Endodermal cell (in vitro differentiated cells): Measurements from ENCODE around the gene CCDC30. TPM values are rescaled to one million over a fixed set of nuclear protein-coding genes. Genes with fewer than 3 reads are reported as not detected.
"Not testable (repeated sequence)": the region's sequence is repeated elsewhere in the genome, so short reads cannot be mapped to it uniquely, and the experiment has no call there.

Source experiments
- DNase-seq: peaks from one replicate; pipeline ENCODE4 v3.0.0-alpha.2; 2017
- H3K27ac ChIP-seq: 2 replicates; pipeline ENCODE4 v1.5.1; 2013; ENCODE audit warnings: mild to moderate bottlenecking, low read depth, low read length, moderate library complexity
- H3K27me3 ChIP-seq: 2 replicates; pipeline ENCODE4 v1.6.1; 2013; ENCODE audit warnings: mild to moderate bottlenecking, low read length, moderate library complexity; ENCODE audit not compliant: insufficient read depth, control insufficient read depth, poor library complexity, severe bottlenecking
- H3K36me3 ChIP-seq: 2 replicates; pipeline ENCODE4 v1.7.0; 2013; ENCODE audit warnings: mild to moderate bottlenecking, low read length, moderate library complexity; ENCODE audit not compliant: control insufficient read depth, insufficient read depth
- H3K4me1 ChIP-seq: one replicate; pipeline ENCODE4 v1.7.0; 2013; ENCODE audit warnings: low read length; ENCODE audit not compliant: control insufficient read depth, insufficient read depth
- H3K4me3 ChIP-seq: 2 replicates; pipeline ENCODE4 v1.5.1; 2013; ENCODE audit warnings: mild to moderate bottlenecking, low read length, moderate library complexity
- H3K9ac ChIP-seq: 2 replicates; pipeline ENCODE4 v1.6.1; 2013; ENCODE audit warnings: mild to moderate bottlenecking, low read length, moderate library complexity; ENCODE audit not compliant: poor library complexity, severe bottlenecking; ENCODE audit errors: extremely low read depth
- H3K9me3 ChIP-seq: 2 replicates; pipeline ENCODE4 v1.6.1; 2013; ENCODE audit warnings: mild to moderate bottlenecking, low read length, moderate library complexity; ENCODE audit not compliant: control insufficient read depth
- H3K27ac Mint-ChIP-seq: 2 replicates; pipeline ENCODE4 v1.8.0; 2020; ENCODE audit warnings: mixed read lengths
- H3K27me3 Mint-ChIP-seq: 2 replicates; pipeline ENCODE4 v1.8.0; 2021; ENCODE audit warnings: mild to moderate bottlenecking, mixed read lengths; ENCODE audit not compliant: insufficient read depth
- H3K36me3 Mint-ChIP-seq: 2 replicates; pipeline ENCODE4 v1.8.0; 2020; ENCODE audit warnings: low read depth, mixed read lengths
- H3K4me1 Mint-ChIP-seq: 2 replicates; pipeline ENCODE4 v1.8.0; 2020; ENCODE audit warnings: mixed read lengths
- H3K4me3 Mint-ChIP-seq: 2 replicates; pipeline ENCODE4 v1.8.0; 2020; ENCODE audit warnings: mild to moderate bottlenecking, moderate library complexity, mixed read lengths
- H3K9me3 Mint-ChIP-seq: 2 replicates; pipeline ENCODE4 v1.8.0; 2020; ENCODE audit warnings: mild to moderate bottlenecking, mixed read lengths
- WGBS, 2 experiments: methylation state at CpG; one replicate each; pipeline versions ENCODE4 v1.1.5 to v1.1.7; 2013; ENCODE audit warnings: missing lambda C conversion rate in 2 of 2, mixed read lengths in 1 of 2; ENCODE audit not compliant: insufficient coverage in 1 of 2, insufficient read length in 1 of 2; 5-methylcytosine and 5-hydroxymethylcytosine counted together
- total RNA-seq, 2 donors: library from RNA; stranded (reverse); fragmentation: NEBNext Ultra II Directional in 1 of 2; extraction: Animal tissue kit (Norgen Biotek cat#: 25700) in 1 of 2; gene quantifications; 2 replicates in 1 of 2; 3 replicates in 1 of 2; pipeline ENCODE4 v1.2.1, GENCODE V29; 2021
- TF ChIP-seq, protein P1 (sequence below): fragments of 200-600 bp; sonication (generic); conservative IDR thresholded peaks from 2 replicates; pipeline ENCODE4 v1.5.0; 2021; ENCODE audit warnings: antibody characterized with exemption, mild to moderate bottlenecking

Gene CCDC30
- total RNA-seq, 2 donors from 2014 or later: 4.8 to 6.4 TPM

DNA sequence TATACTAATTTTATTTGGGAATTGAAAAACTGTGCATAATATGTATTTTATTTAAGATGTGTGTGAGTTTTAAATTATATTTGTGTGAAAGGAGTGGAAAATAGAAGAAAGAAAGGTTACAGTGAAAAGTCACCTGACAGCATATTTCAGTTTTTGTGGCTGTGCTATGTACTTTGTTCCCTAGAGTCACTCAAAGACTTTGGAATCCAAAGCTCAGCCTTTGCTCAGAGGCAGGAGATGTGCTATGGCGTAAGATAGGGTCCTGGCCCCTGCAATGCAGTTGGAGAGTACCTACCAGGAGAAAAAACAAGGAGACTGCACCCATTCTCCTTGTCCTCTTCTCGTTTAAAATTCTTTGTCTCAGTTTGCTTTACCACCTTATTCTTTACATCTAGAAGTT, 2.9 kb downstream of the CCDC30 start:
- Mint-ChIP-seq H3K4me1 (peaks cover 16% of the 10 kb centered on the region), H3K4me3 (no peak overlapping the region), H3K27me3 (peaks cover 9% of the 10 kb centered on the region), H3K9me3 (no peaks in the 10 kb centered on the region), H3K27ac (no peak overlapping the region), H3K36me3 (peaks cover 3% of the 10 kb centered on the region)
- WGBS, 2 experiments: 81 to 100% methylated on average over 1 to 2 of the region's 2 CpGs
- Histone ChIP-seq H3K9me3 (no peaks in the 10 kb centered on the region), H3K4me1 (peaks cover 2% of the 10 kb centered on the region), H3K9ac (no peak overlapping the region), H3K27me3 (peaks cover 20% of the 10 kb centered on the region), H3K4me3 (no peak overlapping the region), H3K36me3 (peaks cover 1% of the 10 kb centered on the region), H3K27ac (no peak overlapping the region)
- no peak for DNase-seq
- TF ChIP-seq, protein P1, sequence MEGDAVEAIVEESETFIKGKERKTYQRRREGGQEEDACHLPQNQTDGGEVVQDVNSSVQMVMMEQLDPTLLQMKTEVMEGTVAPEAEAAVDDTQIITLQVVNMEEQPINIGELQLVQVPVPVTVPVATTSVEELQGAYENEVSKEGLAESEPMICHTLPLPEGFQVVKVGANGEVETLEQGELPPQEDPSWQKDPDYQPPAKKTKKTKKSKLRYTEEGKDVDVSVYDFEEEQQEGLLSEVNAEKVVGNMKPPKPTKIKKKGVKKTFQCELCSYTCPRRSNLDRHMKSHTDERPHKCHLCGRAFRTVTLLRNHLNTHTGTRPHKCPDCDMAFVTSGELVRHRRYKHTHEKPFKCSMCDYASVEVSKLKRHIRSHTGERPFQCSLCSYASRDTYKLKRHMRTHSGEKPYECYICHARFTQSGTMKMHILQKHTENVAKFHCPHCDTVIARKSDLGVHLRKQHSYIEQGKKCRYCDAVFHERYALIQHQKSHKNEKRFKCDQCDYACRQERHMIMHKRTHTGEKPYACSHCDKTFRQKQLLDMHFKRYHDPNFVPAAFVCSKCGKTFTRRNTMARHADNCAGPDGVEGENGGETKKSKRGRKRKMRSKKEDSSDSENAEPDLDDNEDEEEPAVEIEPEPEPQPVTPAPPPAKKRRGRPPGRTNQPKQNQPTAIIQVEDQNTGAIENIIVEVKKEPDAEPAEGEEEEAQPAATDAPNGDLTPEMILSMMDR: no peak

DNA sequence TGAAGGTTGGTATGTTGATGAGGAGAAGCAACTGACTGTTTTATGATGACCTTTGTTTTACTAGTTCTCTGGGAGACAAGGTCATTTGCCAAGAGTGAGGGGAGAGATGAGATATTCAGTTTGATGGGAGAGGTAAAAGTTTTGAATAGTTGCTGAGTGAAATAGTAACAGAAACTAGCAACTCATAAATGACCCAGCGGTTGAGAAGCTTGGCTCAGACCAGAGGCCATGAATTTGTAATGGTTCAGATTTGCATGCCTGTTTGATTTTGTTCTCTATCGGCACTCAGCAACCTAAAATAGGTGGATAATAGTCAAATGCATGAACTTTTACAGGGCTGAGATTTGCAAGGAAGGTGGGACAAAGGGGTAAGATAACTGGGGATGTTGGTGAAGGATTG, 6.6 kb downstream of the CCDC30 start:
- DNase-seq: no peak
- 89 to 94% methylated on average over 2 of the region's 2 CpGs for WGBS, 2 experiments

DNA sequence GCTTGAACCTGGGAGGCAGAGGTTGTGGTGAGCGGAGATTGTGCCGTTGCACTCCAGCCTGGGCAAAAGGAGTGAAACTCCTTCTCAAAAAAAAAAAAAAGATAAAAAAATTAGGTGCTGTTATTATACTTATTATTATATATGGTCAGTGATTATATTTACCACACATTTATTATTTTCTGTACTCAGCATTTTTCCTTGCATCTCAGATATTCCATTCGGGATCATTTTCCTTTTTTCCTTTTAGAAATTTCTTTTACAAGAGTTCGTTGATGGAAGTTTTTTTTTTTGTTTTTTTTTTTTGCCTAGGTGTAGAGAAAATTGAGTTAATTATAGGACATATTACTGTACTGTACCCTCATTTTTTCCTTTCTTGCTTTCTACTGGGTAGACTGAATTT, 13.5 kb downstream of the CCDC30 start:
- no peak overlapping the region for H3K27ac Mint-ChIP-seq
- Histone ChIP-seq H3K4me3 (no peak overlapping the region), H3K27me3 (peaks cover 6% of the 10 kb centered on the region), H3K9me3 (no peaks in the 10 kb centered on the region), H3K9ac (no peak overlapping the region), H3K4me1 (no peaks in the 10 kb centered on the region), H3K36me3 (no peaks in the 10 kb centered on the region), H3K27ac (no peak overlapping the region)
- no peak overlapping the region for H3K4me3 Mint-ChIP-seq
- H3K27me3 Mint-ChIP-seq: no peaks in the 10 kb centered on the region
- no peaks in the 10 kb centered on the region for H3K9me3 Mint-ChIP-seq
- no peak for DNase-seq
- peaks cover 2% of the 10 kb centered on the region for H3K36me3 Mint-ChIP-seq
- TF ChIP-seq, protein P1: no peak
- 100% methylated on average over 1 of the region's 4 CpGs; no CpG with 5 or more reads in 1 of the 2 experiments for WGBS, 2 experiments
- H3K4me1 Mint-ChIP-seq: no peaks in the 10 kb centered on the region

More for the DNA sequence above, 6.6 kb downstream of the CCDC30 start:
- no peaks in the 10 kb centered on the region for H3K36me3 ChIP-seq
- H3K9me3 Mint-ChIP-seq: no peaks in the 10 kb centered on the region
- H3K4me3 Mint-ChIP-seq: no peak overlapping the region
- H3K9me3 ChIP-seq: no peaks in the 10 kb centered on the region
- no peaks in the 10 kb centered on the region for H3K4me1 Mint-ChIP-seq
- no peak overlapping the region for H3K4me3 ChIP-seq
- peaks cover 27% of the 10 kb centered on the region for H3K27me3 ChIP-seq
- H3K27me3 Mint-ChIP-seq: peaks cover 6% of the 10 kb centered on the region
- no peaks in the 10 kb centered on the region for H3K4me1 ChIP-seq
- H3K36me3 Mint-ChIP-seq: no peaks in the 10 kb centered on the region
- no peak overlapping the region for H3K27ac ChIP-seq
- H3K9ac ChIP-seq: no peak overlapping the region
- no peak overlapping the region for H3K27ac Mint-ChIP-seq
- TF ChIP-seq, protein P1: no peak

DNA sequence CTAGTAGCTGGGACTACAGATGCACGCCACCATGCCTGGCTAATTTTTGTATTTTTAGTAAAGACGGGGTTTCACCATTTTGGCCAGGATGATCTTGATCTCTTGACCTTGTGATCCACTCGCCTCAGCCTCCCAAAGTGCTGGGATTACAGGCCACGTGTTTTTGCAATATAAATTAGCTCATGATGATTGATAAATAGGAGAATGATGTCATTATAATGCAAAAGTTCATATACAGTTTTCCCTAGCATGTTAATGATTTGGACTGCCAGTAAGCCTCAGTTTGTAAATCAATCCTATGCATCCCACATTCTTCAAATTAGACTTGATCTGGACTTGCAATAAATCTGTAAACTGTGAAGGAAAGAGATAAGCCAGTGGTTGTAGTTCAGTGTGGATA, 14.3 kb downstream of the CCDC30 start:
- not testable (repeated sequence) for DNase-seq, H3K36me3 ChIP-seq, H3K9me3 Mint-ChIP-seq, H3K36me3 Mint-ChIP-seq, H3K4me1 Mint-ChIP-seq, H3K9me3 ChIP-seq, H3K27me3 ChIP-seq, H3K27ac ChIP-seq, H3K9ac ChIP-seq, H3K4me3 Mint-ChIP-seq, H3K4me1 ChIP-seq, H3K27ac Mint-ChIP-seq, H3K27me3 Mint-ChIP-seq, H3K4me3 ChIP-seq
- 79 to 92% methylated on average over 4 of the region's 4 CpGs for WGBS, 2 experiments
